ENCODE results near the gene PTPN4. TPM values are rescaled to one million over a fixed set of nuclear protein-coding genes. Genes with fewer than 3 reads are reported as not detected.
A peak's percentile ranks its signal among the peaks of the same experiment; 100 is the strongest.

PTPN4 gene
- total RNA-seq, 1 donor = 19.5 TPM

- H3K27me3 ChIP-seq (ENCODE audit: insufficient read depth, low read length) = peaks cover 11% of the 10 kb centered on the region
- no peak overlapping the region for H3K27ac ChIP-seq (ENCODE audit: low read depth, low read length)
- H3K4me3 ChIP-seq (ENCODE audit: insufficient read depth, low read length) = no peak overlapping the region
- no peaks in the 10 kb centered on the region for H4K20me1 ChIP-seq (ENCODE audit: insufficient read depth, low read length)
- no peak for DNase-seq (ENCODE audit: insufficient read length, low spot score, missing footprints)
- no peak overlapping the region for H3K4me2 ChIP-seq (ENCODE audit: insufficient read depth, low read length)
- H3K9me3 ChIP-seq (ENCODE audit: low read depth, low read length) = no peaks in the 10 kb centered on the region
- TF ChIP-seq, protein P1, sequence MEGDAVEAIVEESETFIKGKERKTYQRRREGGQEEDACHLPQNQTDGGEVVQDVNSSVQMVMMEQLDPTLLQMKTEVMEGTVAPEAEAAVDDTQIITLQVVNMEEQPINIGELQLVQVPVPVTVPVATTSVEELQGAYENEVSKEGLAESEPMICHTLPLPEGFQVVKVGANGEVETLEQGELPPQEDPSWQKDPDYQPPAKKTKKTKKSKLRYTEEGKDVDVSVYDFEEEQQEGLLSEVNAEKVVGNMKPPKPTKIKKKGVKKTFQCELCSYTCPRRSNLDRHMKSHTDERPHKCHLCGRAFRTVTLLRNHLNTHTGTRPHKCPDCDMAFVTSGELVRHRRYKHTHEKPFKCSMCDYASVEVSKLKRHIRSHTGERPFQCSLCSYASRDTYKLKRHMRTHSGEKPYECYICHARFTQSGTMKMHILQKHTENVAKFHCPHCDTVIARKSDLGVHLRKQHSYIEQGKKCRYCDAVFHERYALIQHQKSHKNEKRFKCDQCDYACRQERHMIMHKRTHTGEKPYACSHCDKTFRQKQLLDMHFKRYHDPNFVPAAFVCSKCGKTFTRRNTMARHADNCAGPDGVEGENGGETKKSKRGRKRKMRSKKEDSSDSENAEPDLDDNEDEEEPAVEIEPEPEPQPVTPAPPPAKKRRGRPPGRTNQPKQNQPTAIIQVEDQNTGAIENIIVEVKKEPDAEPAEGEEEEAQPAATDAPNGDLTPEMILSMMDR (IDR thresholded peaks at IDR 0.05; ENCODE audit: extremely low read depth, low read depth, low read length) = no peak
- H3K36me3 ChIP-seq (ENCODE audit: insufficient read depth, low read length) = no peaks in the 10 kb centered on the region
- no peaks in the 10 kb centered on the region for H3K4me1 ChIP-seq (ENCODE audit: insufficient read depth, low read length)
- no peaks in the 10 kb centered on the region for H3K79me2 ChIP-seq (ENCODE audit: insufficient read depth, low read length)
- no peak overlapping the region for H2AFZ ChIP-seq (ENCODE audit: low read length)
Observed at GRCh38 chr2:119727493-119727892, 32.2 kb upstream of the PTPN4 start.

- TF ChIP-seq, protein P1 (IDR thresholded peaks at IDR 0.05; ENCODE audit: extremely low read depth, low read depth, low read length) = no peak
- Histone ChIP-seq H3K4me3 (ENCODE audit: insufficient read depth, low read length) (no peak overlapping the region), H3K4me1 (ENCODE audit: insufficient read depth, low read length) (no peaks in the 10 kb centered on the region), H2AFZ (ENCODE audit: low read length) (no peak overlapping the region), H3K27me3 (ENCODE audit: insufficient read depth, low read length) (peaks cover 11% of the 10 kb centered on the region), H3K9me3 (ENCODE audit: low read depth, low read length) (no peaks in the 10 kb centered on the region), H3K36me3 (ENCODE audit: insufficient read depth, low read length) (no peaks in the 10 kb centered on the region), H3K4me2 (ENCODE audit: insufficient read depth, low read length) (no peak overlapping the region), H4K20me1 (ENCODE audit: insufficient read depth, low read length) (no peaks in the 10 kb centered on the region), H3K27ac (ENCODE audit: low read depth, low read length) (no peak overlapping the region), H3K79me2 (ENCODE audit: insufficient read depth, low read length) (no peaks in the 10 kb centered on the region)
- DNase-seq (ENCODE audit: insufficient read length, low spot score, missing footprints) = no peak
Observed at GRCh38 chr2:119728421-119728820, 31.3 kb upstream of the PTPN4 start.

GRCh38 chr2:119730671-119731177, 29.0 kb upstream of the PTPN4 start:
- Histone ChIP-seq H3K27ac (ENCODE audit: low read depth, low read length) (no peak overlapping the region), H3K4me2 (ENCODE audit: insufficient read depth, low read length) (no peak overlapping the region), H3K9me3 (ENCODE audit: low read depth, low read length) (no peaks in the 10 kb centered on the region), H3K79me2 (ENCODE audit: insufficient read depth, low read length) (no peaks in the 10 kb centered on the region), H3K4me1 (ENCODE audit: insufficient read depth, low read length) (no peaks in the 10 kb centered on the region), H3K36me3 (ENCODE audit: insufficient read depth, low read length) (no peaks in the 10 kb centered on the region), H3K4me3 (ENCODE audit: insufficient read depth, low read length) (no peak overlapping the region), H2AFZ (ENCODE audit: low read length) (no peak overlapping the region), H4K20me1 (ENCODE audit: insufficient read depth, low read length) (no peaks in the 10 kb centered on the region), H3K27me3 (ENCODE audit: insufficient read depth, low read length) (peaks cover 26% of the 10 kb centered on the region)
- TF ChIP-seq, protein P1 (IDR thresholded peaks at IDR 0.05; ENCODE audit: extremely low read depth, low read depth, low read length) = no peak
- DNase-seq (ENCODE audit: insufficient read length, low spot score, missing footprints) = peak; percentile 18

GRCh38 chr2:119731983-119732382, 27.7 kb upstream of the PTPN4 start:
- TF ChIP-seq, protein P1 (IDR thresholded peaks at IDR 0.05; ENCODE audit: extremely low read depth, low read depth, low read length) = no peak
- Histone ChIP-seq H2AFZ (ENCODE audit: low read length) (no peak overlapping the region), H3K36me3 (ENCODE audit: insufficient read depth, low read length) (no peaks in the 10 kb centered on the region), H3K4me3 (ENCODE audit: insufficient read depth, low read length) (no peak overlapping the region), H4K20me1 (ENCODE audit: insufficient read depth, low read length) (no peaks in the 10 kb centered on the region), H3K4me2 (ENCODE audit: insufficient read depth, low read length) (no peak overlapping the region), H3K4me1 (ENCODE audit: insufficient read depth, low read length) (no peaks in the 10 kb centered on the region), H3K79me2 (ENCODE audit: insufficient read depth, low read length) (no peaks in the 10 kb centered on the region), H3K27ac (ENCODE audit: low read depth, low read length) (no peak overlapping the region), H3K27me3 (ENCODE audit: insufficient read depth, low read length) (peaks cover 32% of the 10 kb centered on the region), H3K9me3 (ENCODE audit: low read depth, low read length) (no peaks in the 10 kb centered on the region)
- no peak for DNase-seq (ENCODE audit: insufficient read length, low spot score, missing footprints)

All from osteoblast (primary cell).